Measurements from ENCODE around the gene DHRS7C. TPM values are rescaled to one million over a fixed set of nuclear protein-coding genes. Genes with fewer than 3 reads are reported as not detected.

The DHRS7C gene
- polyA plus RNA-seq, 1 experiment = not detected

GRCh38 chr17:9824094-9824493 is 32.7 kb upstream of the DHRS7C start:
- ChIA-PET POLR2A (no interaction called here), CTCF (no interaction called here)
- no peak overlapping the region for H3K27ac ChIP-seq (ENCODE audit: low read depth, low read length)
- no peaks in the 10 kb centered on the region for H3K27me3 ChIP-seq (ENCODE audit: control insufficient read depth, insufficient read depth, low read length)
- H3K4me3 ChIP-seq (ENCODE audit: low read depth, low read length) = no peak overlapping the region
- TF ChIP-seq CTCF (IDR thresholded peaks at IDR 0.05; ENCODE audit: low read depth, low read length) = 0 out of 2 replicates have a peak, but pooled peaks have one; percentile 8
- peaks cover 45% of the 10 kb centered on the region for H3K9me3 ChIP-seq (ENCODE audit: control insufficient read depth, insufficient read depth, low read length)
- no peak for DNase-seq (ENCODE audit: low read depth, low spot score)

- no peak for DNase-seq (ENCODE audit: low read depth, low spot score)
- Histone ChIP-seq H3K9me3 (ENCODE audit: control insufficient read depth, insufficient read depth, low read length) (peaks cover 41% of the 10 kb centered on the region), H3K27me3 (ENCODE audit: control insufficient read depth, insufficient read depth, low read length) (no peaks in the 10 kb centered on the region), H3K27ac (ENCODE audit: low read depth, low read length) (no peak within 1 kb of the TSS), H3K4me3 (ENCODE audit: low read depth, low read length) (no peak within 1 kb of the TSS)
- TF ChIP-seq CTCF (IDR thresholded peaks at IDR 0.05; ENCODE audit: low read depth, low read length) = no peak
- CTCF ChIA-PET = no interaction called here
- POLR2A ChIA-PET = no interaction called here
Measured at GRCh38 chr17:9821921-9822320, 30.5 kb upstream of the DHRS7C start, which contains the start of gene GSG1L2. Gene GSG1L2 (minus strand): TSS chr17:9822079. CDS start chr17:9822071, 8 bp downstream.

- Histone ChIP-seq H3K4me3 (ENCODE audit: low read depth, low read length) (no peak overlapping the region), H3K9me3 (ENCODE audit: control insufficient read depth, insufficient read depth, low read length) (peaks cover 42% of the 10 kb centered on the region), H3K27me3 (ENCODE audit: control insufficient read depth, insufficient read depth, low read length) (no peaks in the 10 kb centered on the region), H3K27ac (ENCODE audit: low read depth, low read length) (no peak overlapping the region)
- TF ChIP-seq CTCF (IDR thresholded peaks at IDR 0.05; ENCODE audit: low read depth, low read length) = no peak
- CTCF ChIA-PET = no interaction called here
- POLR2A ChIA-PET = no interaction called here
- no peak for DNase-seq (ENCODE audit: low read depth, low spot score)
Measured at GRCh38 chr17:9820448-9820847, 29.1 kb upstream of the DHRS7C start.

- H3K27ac ChIP-seq (ENCODE audit: low read depth, low read length) = no peak overlapping the region
- no peak for DNase-seq (ENCODE audit: low read depth, low spot score)
- peaks cover 41% of the 10 kb centered on the region for H3K9me3 ChIP-seq (ENCODE audit: control insufficient read depth, insufficient read depth, low read length)
- CTCF ChIA-PET = interaction anchor here (0.5 kb wide), 1 partner anchor 54 kb away, joined by 4 read pairs; no protein-coding TSS in a partner anchor
- no peak overlapping the region for H3K4me3 ChIP-seq (ENCODE audit: low read depth, low read length)
- no peaks in the 10 kb centered on the region for H3K27me3 ChIP-seq (ENCODE audit: control insufficient read depth, insufficient read depth, low read length)
- POLR2A ChIA-PET = no interaction called here
- no peak for TF ChIP-seq CTCF (IDR thresholded peaks at IDR 0.05; ENCODE audit: low read depth, low read length)
Measured at GRCh38 chr17:9818760-9819159, 27.4 kb upstream of the DHRS7C start.

GRCh38 chr17:9817086-9817485 is 25.7 kb upstream of the DHRS7C start:
- Histone ChIP-seq H3K9me3 (ENCODE audit: control insufficient read depth, insufficient read depth, low read length) (peaks cover 44% of the 10 kb centered on the region), H3K4me3 (ENCODE audit: low read depth, low read length) (no peak overlapping the region), H3K27ac (ENCODE audit: low read depth, low read length) (no peak overlapping the region), H3K27me3 (ENCODE audit: control insufficient read depth, insufficient read depth, low read length) (no peaks in the 10 kb centered on the region)
- ChIA-PET POLR2A (no interaction called here), CTCF (no interaction called here)
- TF ChIP-seq CTCF (IDR thresholded peaks at IDR 0.05; ENCODE audit: low read depth, low read length) = no peak
- DNase-seq (ENCODE audit: low read depth, low spot score) = no peak

All from AG04450 (cell line).